HG02642 (cell line): ENCODE data around the gene GABRE.
"Not testable (repeated sequence)": the region's sequence is repeated elsewhere in the genome, so short reads cannot be mapped to it uniquely, and the experiment has no call there.

Source experiments
- ATAC-seq: cut with Tn5 transposase; IDR thresholded peaks from one replicate; pipeline ENCODE4 v1.9.1; 2021; ENCODE audit warnings: mild to moderate bottlenecking; ENCODE audit not compliant: unreplicated experiment, poor library complexity

The GABRE gene

DNA sequence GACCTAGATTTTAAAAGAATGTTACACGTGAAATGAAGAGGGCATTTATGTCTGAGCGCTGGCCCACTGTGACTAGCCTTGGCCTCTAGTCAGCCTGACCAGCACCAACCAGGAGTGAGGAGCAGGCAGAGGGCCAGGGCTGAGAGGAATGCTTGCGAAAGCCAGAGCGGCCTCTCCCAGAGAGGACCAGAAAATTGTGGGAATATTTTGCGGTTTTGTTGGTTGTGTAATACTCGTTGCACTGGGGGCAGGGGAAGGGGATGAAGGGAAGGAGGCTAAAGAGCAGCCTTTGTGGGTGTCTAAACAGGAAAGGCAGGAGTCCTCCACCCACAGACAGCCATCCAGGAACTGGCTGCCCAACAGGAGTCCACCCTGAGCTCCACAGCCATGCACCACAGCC is 3.8 kb downstream of the GABRE start:
- ATAC-seq, result no peak

DNA sequence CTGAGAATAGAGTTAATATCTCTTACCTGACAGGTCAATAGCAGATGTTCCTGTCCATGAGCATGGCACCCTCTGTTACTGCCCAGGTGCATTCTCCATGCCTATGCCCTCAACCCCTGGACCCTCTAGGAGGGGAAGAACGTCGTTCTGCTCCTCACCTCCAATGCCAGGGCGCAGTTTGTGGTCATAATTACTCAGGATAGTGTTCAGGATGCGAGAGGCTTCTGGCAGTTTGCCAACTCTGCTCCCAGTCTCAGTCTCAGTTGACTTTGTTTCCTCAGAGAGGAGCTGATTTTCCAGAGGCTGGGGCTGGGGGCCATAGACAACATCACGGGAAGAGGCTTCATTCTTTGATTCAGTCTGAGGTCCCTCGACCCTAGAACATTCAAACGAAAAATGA is 4.4 kb downstream of the GABRE start:
- ATAC-seq, result no peak

DNA sequence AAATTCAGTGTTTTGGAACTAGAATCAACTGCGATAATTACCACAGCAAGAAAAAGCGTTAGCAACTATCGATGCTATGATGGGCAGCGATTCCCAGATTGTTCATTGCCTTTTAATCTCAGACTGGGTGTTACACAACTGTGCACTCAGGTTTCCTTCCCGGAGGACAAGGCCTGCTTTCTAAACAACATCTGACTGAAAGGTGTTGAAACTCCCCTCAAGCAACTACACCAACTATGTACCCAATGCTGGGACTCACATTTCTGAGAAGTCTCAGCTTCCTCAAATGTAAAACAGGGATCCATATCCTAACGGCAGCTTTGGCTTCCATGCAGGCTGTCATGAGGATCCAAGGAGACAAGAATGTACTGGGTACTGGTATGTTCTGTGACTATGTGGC is 8.2 kb downstream of the GABRE start:
- no peak for ATAC-seq

DNA sequence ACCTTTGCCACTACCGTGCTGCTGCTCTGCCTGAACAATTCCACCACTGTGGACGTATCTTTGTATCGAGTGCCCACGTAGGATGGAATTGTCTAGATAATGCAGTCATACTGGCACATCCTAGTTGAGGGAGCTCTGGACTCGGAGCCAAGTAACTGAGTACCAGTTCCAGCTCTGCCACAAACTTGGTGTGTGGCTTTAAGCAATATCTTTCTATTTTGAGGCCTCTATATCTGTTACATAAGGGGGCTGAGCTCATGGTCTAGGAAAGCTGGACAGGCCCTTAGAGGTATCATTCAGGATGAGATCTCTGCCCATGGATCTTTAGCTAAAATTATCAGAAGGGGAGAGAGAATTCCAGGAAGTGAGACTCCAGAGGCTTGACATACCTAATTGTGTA is 12.4 kb downstream of the GABRE start:
- no peak for ATAC-seq

DNA sequence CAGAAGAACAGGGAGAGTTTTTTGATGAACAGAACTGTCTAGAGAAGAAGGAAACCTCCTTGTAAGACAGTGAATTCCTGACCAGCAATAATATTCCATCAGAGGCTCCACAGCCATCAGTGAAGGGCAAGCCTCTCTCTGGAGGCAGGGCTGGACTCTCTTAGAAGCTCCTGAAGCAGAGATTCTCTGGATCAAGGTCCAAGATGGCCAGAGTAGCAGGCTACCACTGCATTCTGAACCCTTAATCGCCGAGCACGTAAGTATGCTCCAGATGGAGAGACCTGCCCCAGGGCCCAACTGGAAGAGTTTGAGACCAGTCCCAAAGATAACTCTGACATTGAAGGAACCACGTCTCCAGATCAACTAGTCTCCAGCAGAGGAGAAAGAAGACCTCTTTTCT is 16.4 kb downstream of the GABRE start:
- no peak for ATAC-seq

DNA sequence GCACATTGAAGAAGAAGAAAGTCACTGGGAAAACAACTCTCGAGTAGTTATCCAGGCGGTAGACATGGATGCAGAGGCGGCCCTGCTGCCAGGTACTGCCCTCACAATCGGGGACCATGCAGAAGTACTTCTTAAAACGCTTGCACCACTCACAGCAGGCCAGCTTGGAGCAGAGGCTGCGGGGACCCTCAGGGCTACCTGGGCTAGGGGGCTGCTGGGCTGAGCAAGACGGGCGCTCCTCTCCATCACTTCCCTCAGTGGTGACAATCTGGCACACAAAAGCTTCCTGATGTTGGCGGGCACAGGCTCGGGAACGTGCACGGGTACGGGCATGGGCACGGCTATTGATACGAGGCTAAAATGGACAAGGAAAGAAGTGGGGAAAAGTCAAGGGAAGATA is 19.7 kb downstream of the GABRE start:
- ATAC-seq, result no peak

DNA sequence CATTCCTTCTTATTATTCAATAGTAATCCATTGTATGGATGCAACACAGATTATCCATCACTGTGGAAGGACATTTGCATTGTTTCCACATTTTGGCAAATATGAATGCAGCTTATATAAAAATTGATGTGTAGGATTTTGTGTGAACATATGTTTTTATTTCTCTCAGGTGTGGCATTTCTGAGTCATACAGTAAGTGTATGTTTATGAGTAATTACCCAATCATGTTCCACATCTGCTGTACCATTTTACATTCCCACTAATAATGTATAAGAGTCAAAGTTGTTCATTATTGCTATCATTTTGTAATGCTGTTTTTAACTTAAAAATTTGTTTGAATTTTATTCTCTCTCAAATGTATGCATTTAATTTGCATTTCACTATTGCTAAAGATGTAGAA is 36.3 kb downstream of the GABRE start:
- ATAC-seq, result no peak

DNA sequence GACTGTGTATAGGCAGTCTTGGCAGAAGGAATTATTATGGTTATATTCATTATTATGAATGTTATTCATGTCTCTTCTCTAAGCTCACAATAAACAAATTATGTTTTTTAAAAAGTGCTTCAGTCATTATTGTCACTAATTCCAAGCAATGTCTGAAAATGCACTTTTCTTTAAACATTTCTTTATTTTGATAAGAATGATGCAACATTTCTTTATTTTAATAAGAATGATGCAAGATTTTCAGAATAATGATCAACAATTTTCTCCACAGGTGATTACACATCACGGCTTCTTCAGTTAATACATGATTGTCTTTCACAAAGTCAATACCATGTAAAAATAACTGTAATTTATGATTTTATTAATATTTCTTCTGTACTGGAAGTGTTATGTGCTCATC is 39.1 kb downstream of the GABRE start:
- no peak for ATAC-seq

DNA sequence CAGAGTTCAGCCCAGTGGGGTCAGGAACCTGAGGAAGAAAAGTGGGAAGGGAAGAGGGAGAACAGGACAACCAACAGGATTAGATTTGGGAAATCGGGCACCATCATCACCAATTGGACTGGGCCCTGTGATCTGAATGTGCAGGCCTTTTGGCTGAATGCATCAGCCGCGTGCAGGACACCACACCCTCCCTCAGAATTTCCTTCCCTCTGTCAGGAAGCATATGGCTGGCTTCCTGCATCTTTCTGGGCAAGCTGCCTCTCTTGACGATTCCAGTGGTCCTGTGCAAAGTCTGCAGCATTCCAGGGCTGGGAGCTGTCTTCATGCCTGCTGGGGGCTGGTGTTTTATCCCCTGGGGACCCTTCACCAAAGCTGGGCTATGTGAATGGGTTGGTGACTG is 45.4 kb downstream of the GABRE start:
- ATAC-seq, result no peak

DNA sequence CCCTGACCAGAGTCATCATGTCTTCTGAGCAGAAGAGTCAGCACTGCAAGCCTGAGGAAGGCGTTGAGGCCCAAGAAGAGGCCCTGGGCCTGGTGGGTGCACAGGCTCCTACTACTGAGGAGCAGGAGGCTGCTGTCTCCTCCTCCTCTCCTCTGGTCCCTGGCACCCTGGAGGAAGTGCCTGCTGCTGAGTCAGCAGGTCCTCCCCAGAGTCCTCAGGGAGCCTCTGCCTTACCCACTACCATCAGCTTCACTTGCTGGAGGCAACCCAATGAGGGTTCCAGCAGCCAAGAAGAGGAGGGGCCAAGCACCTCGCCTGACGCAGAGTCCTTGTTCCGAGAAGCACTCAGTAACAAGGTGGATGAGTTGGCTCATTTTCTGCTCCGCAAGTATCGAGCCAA is 50.8 kb downstream of the GABRE start:
- no peak for ATAC-seq

DNA sequence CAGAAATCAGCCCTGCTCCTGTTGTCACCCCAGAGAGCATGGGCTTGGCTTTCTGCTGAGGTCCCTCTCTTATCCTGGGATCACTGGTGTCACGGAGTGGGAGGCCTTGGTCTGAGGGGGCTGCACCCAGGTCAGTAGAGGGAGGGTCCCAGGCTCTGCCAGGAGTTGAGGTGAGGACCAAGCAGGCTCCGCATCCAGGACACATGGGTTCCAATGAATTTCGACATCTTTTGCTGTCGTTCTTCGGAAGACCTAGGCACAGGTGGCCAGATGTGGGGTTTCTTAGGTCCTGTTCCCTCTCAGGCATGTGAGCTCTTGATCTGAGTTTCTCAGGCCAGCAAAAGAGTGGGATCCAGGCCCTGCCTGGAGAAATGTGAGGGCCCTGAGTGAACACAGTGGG is 51.8 kb downstream of the GABRE start:
- no peak for ATAC-seq

DNA sequence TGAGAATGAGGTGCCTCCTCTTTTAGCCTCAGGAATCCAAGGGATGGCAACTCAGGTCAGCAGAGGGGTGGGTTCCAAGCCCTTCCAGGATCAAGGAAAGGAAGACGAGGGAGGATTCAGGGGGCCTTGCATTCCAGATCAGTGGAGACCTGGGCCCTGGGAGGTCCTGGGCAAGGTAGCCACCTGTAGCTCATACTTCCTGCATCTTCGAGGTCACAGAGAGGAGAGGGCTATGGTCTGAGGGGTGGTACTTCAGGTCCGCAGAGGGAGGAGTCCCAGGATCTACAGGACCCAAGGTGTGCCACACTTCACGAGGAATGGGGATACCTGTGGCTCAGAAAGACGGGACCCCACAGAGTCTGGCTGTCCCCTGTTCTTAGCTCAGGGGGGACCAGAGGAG is 52.6 kb downstream of the GABRE start:
- ATAC-seq, result no peak

DNA sequence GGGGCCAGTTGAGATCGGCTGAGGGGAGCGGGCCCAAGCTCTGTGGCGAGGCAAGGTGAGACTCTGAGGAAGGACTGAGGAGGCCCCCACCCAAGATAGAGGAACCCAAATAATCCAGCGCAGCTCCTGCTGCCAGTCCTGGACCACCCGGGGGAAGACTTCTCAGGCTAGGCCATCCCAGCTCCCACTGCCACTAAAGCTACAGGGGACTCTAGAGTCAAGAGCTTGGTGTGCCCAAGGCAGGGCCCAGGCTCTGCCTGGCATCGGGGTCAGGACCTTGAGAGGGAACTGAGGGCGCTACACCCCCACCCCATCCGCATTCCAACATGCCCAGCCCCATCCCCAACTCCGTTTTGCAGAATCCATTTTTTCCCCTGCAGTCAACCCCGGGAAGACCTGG is 53.2 kb downstream of the GABRE start:
- no peak for ATAC-seq

DNA sequence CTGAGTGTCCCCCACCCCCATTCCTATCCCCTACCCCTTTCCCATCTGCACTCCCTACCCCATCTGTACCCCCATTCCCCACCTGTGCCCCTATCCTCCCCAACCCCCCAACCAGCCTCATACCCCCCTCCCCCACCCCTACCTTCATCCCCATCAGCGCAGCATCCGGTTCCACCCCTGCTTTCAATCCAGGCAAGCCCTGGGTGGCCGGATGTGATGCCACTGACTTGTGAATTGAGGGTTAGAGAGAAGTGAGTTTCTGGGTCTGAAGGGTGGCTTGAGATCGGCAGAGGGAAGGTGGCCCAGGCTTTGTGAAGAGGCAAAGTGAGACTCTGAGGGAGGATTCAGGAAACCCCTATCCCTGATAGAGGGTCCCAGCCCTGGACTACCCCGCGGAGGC is 53.9 kb downstream of the GABRE start:
- no peak for ATAC-seq

DNA sequence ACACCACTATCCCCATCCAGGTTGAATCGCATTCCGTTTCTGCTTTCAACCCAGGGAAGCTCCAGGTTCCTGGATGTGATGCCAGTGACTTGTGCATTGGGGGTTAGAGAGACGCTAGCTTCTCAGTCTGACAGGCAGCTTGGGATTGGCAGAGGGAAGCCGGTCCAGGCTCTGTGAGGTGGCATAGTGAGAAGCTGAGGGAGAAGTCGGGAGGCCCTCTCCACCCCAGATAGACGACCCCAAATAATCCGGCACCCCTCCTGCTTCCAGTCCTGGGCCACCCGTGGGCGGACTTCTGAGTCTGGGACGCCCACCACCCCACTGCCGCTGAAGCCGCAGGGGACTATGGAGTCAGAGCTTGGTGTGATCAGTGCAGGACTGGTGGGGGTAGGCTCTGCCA is 54.4 kb downstream of the GABRE start:
- no peak for ATAC-seq

DNA sequence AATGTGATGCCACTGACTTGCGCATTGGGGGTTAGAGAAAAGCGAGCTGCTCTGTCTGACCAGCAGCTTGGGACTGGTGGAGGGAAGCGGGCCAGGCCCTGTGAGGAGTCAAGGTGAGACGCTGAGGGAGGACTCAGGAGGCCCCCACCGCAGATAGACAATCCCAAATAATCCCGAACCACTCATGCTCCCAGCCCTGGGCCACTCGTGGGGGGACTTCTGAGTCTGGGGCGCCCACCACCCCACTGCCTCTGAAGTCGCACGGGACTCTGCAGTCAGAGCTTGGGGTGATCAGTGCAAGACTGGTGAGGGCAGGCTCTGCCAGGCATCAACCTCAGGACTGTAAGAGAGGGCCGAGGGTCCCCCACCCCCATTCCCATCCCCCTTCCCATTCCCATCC is 54.9 kb downstream of the GABRE start:
- no peak for ATAC-seq

DNA sequence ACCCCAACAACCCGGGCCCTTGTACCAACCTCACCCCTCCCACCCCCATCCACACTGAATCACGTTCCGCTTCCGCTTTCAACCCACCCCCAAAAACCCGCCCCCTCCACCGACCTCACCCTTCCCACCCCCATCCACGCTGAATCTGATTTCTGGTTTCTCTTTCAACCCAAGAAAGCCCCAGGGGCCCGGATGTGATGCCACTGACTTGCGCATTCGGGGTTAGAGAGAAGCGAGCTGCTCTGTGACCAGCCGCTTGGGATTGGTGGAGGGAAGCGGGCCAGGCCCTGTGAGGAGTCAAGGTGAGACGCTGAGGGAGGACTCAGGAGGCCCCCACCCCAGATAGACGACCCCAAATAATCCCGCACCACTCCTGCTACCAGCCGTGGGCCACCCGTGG is 55.7 kb downstream of the GABRE start:
- not testable (repeated sequence) for ATAC-seq

DNA sequence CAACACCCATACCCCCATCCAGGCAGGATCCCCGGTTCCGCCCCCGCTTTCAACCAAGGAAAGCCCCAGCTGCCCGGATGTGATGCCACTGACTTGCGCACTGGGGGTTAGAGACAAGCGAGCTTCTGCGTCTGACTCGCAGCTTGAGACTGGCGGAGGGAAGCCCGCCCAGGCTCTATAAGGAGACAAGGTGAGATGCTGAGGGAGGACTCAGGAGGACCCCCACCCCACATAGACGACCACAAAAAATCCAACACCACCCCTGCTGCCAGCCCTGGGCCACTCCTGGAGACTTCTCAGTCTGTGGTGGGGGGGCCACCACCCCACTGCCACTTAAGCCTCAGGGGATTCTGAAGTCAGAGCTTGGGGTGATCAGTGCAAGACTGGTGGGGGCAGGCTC is 61.7 kb downstream of the GABRE start, which contains the start of gene MAGEA4:
TSS of gene MAGEA4 (plus strand) at position 110 of the 400 bp plus-strand sequence. CDS start 10,776 bp downstream, outside the sequence.
- no peak for ATAC-seq

DNA sequence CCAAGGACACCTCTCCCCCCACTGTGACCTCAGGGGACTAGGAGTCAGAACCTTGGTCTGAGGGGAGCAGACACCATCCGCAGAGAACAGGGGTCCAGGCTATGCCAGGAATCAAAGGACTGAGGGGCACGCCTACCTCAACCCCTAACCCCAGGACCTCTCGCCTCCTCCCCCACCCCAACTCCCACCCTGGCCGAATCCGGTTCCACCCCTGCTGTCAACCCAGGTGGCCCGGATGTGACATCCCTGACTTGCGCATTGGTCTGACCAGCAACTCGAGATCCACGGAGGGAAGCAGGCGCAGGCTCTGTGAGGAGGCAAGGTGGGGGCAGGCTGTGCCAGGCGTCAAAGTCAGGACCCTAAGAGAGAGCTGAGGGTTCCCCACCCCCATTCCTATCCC is 62.3 kb downstream of the GABRE start:
- ATAC-seq, result no peak

DNA sequence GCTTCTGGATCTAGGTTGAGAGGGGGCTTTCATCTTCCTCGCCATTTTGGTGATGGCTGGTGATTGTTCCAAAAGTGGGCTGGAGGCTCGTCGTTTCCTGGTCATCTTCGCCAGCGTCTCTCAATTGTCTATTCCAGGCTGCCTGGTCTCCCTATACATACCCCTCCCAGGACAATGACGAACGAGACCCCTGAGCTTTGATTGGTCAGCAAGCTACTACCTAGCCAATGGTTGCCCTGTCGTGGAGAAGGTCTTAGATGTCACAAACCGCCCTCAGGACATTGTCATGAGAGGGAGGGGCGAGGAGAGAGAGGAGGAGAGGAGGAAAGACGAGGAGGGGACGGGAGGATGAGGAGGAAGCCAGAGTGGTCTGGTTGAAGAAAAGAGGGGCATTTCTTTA is 69.5 kb downstream of the GABRE start:
- no peak for ATAC-seq
